ENCODE data around the gene ZBTB45.
A peak's percentile ranks its signal among the peaks of the same experiment; 100 is the strongest.
"Not testable (repeated sequence)": the region's sequence is repeated elsewhere in the genome, so short reads cannot be mapped to it uniquely, and the experiment has no call there.

ZBTB45 gene

DNA sequence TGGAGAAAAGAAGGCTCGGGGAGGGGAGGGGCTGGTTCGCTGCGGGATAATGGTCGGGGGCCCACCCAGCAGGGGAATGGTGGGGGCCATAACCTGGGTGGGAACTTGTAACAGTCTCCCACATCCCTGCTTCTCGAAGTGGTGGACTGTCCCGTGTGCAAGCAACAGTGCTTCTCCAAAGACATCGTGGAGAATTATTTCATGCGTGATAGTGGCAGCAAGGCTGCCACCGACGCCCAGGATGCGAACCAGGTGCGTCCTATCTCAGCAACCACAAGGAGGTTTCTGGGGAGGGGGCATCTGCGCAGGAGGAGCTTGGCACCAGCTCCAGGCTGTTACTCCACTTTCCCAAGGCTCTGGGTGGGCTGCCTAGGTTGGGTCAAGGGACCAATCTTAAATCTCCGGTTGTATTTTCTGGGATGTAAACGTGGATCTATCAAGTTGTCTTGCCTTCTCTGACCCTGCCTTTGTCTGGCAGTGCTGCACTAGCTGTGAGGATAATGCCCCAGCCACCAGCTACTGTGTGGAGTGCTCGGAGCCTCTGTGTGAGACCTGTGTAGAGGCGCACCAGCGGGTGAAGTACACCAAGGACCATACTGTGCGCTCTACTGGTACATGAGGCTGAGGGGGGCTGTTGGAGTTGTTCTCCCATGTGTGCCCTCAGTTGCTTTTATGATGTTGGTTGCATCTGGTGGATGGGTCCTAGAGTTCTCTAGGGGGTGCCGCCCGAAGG lies 25.8 kb upstream of the ZBTB45 start:
- no peak for DNase-seq (ENCODE audit: low read depth)
- TF ChIP-seq, protein P1, sequence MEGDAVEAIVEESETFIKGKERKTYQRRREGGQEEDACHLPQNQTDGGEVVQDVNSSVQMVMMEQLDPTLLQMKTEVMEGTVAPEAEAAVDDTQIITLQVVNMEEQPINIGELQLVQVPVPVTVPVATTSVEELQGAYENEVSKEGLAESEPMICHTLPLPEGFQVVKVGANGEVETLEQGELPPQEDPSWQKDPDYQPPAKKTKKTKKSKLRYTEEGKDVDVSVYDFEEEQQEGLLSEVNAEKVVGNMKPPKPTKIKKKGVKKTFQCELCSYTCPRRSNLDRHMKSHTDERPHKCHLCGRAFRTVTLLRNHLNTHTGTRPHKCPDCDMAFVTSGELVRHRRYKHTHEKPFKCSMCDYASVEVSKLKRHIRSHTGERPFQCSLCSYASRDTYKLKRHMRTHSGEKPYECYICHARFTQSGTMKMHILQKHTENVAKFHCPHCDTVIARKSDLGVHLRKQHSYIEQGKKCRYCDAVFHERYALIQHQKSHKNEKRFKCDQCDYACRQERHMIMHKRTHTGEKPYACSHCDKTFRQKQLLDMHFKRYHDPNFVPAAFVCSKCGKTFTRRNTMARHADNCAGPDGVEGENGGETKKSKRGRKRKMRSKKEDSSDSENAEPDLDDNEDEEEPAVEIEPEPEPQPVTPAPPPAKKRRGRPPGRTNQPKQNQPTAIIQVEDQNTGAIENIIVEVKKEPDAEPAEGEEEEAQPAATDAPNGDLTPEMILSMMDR (IDR thresholded peaks at IDR 0.05; ENCODE audit: low read depth, low read length, missing control alignments) = no peak
- H3K4me3 ChIP-seq (ENCODE audit: low read depth, low read length) = peak overlapping the region; percentile 77
- in situ Hi-C loops (cut with HindIII; ENCODE audit: low sequenced_read_pairs) = no loop called here

DNA sequence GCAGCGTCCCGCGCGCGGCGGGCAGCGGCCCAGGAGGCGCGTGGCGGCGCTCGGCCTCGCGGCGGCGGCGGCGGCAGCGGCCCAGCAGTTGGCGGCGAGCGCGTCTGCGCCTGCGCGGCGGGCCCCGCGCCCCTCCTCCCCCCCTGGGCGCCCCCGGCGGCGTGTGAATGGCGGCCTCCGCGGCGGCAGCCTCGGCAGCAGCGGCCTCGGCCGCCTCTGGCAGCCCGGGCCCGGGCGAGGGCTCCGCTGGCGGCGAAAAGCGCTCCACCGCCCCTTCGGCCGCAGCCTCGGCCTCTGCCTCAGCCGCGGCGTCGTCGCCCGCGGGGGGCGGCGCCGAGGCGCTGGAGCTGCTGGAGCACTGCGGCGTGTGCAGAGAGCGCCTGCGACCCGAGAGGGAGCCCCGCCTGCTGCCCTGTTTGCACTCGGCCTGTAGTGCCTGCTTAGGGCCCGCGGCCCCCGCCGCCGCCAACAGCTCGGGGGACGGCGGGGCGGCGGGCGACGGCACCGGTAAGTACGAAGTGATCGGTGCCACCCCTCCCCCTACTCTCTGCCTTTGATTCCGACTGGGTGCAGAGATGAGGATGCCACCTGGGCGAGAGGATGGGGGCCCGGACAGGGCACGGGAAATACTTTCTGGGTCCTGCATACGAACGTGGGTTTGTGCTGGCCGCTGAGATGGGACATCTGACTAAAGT lies 25.1 kb upstream of the ZBTB45 start:
- H3K4me3 ChIP-seq (ENCODE audit: low read depth, low read length) = peak overlapping the region; percentile 77
- in situ Hi-C loops (cut with HindIII; ENCODE audit: low sequenced_read_pairs) = no loop called here
- DNase-seq (ENCODE audit: low read depth) = no peak
- TF ChIP-seq, protein P1 (IDR thresholded peaks at IDR 0.05; ENCODE audit: low read depth, low read length, missing control alignments) = no peak

DNA sequence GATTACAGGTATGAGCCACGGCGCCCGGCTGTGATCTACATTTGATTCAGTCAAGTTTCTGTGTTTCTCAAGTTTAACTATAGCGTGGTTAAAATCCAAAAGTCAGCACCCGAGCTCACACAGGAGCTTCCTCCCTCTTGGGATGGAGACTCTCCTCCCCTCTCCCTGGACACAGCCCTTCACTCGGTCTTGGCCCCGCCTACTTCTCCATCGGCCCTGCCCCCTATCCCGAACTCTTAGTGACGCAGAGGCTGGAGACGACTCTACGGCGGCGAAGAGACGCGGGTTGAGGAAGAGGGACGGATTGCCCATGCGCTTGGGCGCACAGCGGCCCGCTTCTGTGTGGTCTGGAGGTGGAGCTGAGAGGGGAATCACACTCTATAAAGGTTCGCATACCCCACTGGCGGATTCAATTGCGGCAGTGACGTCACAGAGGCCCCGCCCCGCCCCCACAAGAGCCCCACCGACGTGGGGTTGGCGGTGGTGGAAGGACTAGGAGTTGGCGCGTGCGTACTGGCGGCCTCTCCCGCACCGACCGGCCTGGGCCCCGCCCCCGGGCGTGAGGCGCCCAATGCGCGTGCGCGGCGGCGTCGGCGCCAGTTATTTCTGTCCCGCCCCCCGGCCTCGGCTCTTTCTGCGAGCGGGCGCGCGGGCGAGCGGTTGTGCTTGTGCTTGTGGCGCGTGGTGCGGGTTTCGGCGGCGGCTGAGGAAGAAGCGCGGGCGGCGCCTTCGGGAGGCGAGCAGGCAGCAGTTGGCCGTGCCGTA lies 24.4 kb upstream of the ZBTB45 start, which contains the start of gene TRIM28:
TSS of gene TRIM28 (plus strand) at position 239 of the 765 bp plus-strand sequence. CDS start 694 bp downstream, outside the sequence.
- in situ Hi-C loops (cut with HindIII; ENCODE audit: low sequenced_read_pairs) = no loop called here
- H3K4me3 ChIP-seq (ENCODE audit: low read depth, low read length) = peak within 1 kb of the TSS; percentile 77
- peak; percentile 99 for DNase-seq (ENCODE audit: low read depth)
- TF ChIP-seq, protein P1 (IDR thresholded peaks at IDR 0.05; ENCODE audit: low read depth, low read length, missing control alignments) = no peak

DNA sequence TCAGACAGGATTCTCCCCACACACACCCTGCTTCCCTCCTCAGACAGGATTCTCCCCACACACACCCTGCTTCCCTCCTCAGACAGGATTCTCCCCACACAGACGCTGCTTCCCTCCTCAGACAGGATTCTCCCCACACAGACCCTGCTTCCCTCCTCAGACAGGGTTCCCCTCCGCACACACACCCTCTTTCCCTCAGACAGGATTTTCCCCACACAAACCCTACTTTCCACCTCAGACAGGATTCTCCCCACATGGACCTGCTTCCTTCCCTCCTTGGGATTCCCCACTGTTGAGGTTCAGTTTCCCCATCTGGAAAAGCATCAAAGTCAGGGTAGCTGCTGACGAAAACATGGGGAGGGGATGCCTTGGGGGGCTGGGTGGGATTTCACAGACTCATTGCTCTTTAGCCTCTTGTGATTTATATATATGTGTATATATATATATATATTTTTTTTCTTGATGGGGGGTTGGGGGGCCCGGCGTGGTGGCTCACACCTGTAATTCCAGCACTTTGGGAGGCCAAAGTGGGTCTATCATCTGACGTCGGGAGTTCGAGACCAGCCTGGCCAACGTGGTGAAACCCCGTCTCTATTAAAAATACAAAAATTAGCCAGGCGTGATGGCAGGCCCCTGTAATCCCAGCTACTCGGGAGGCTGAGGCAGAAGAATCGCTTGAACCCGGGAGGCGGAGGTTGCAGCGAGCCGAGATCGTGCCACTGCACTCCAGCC lies 23.2 kb upstream of the ZBTB45 start:
- in situ Hi-C loops (cut with HindIII; ENCODE audit: low sequenced_read_pairs); H3K4me3 ChIP-seq (ENCODE audit: low read depth, low read length); DNase-seq (ENCODE audit: low read depth): not testable (repeated sequence)

DNA sequence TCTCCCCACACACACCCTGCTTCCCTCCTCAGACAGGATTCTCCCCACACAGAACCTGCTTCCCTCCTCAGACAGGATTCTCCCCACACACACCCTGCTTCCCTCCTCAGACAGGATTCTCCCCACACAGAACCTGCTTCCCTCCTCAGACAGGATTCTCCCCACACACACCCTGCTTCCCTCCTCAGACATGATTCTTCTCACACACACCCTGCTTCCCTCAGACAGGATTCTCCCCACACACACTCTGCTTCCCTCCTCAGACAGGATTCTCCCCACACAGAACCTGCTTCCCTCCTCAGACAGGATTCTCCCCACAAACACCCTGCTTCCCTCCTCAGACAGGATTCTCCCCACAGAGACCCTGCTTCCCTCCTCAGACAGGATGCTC lies 19.6 kb upstream of the ZBTB45 start:
- DNase-seq (ENCODE audit: low read depth); in situ Hi-C loops (cut with HindIII; ENCODE audit: low sequenced_read_pairs); H3K4me3 ChIP-seq (ENCODE audit: low read depth, low read length): not testable (repeated sequence)

DNA sequence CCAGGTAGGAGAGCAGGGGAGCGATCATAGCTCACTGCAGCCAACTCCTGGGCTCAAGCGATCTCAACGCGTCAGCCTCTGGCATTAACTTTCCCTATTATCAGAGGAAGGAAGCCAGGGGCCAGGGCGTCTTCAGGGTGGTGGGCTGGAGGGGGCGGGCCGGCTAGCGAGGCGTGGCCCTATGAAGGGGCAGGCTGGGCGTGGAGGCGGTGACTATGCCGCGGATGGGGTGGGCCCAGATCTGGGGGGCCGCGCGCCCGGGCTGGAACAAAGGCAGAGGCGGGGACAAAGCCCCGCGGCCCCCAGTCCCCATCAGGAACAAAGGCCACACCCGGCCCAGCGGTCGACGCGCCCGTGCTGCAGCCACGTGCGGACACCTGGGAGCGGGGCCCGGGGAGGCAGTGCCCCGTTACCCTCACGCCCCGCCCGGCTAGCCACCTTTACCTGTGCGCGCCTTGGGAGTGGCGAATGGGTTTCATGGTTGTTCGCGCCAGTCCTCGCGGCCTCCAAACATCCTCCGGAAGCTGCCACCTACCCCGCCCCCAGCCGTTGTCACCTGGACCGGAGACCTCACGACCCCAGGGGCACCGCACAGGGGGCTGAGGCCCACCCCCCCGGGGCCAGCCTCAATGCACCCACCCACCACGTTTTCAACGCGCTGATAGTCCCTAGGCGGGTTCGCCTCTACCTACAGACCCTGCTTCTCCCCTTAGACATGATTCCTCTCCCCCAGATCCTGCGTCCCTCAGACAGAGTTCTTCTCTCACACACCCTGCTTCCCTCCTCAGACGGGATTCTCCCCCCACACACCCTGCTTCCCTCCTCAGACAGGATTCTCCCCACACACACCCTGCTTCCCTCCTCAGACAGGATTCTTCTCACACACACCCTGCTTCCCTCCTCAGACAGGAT lies 18.9 kb upstream of the ZBTB45 start:
- in situ Hi-C loops (cut with HindIII; ENCODE audit: low sequenced_read_pairs) = no loop called here
- TF ChIP-seq, protein P1 (IDR thresholded peaks at IDR 0.05; ENCODE audit: low read depth, low read length, missing control alignments) = no peak
- DNase-seq (ENCODE audit: low read depth) = no peak
- peak overlapping the region; percentile 24 for H3K4me3 ChIP-seq (ENCODE audit: low read depth, low read length)

Measured in astrocyte of the cerebellum (primary cell).